ENCODE measurements around the gene ABCG1.
"Not testable (repeated sequence)": the region's sequence is repeated elsewhere in the genome, so short reads cannot be mapped to it uniquely, and the experiment has no call there.

The ABCG1 gene

DNA sequence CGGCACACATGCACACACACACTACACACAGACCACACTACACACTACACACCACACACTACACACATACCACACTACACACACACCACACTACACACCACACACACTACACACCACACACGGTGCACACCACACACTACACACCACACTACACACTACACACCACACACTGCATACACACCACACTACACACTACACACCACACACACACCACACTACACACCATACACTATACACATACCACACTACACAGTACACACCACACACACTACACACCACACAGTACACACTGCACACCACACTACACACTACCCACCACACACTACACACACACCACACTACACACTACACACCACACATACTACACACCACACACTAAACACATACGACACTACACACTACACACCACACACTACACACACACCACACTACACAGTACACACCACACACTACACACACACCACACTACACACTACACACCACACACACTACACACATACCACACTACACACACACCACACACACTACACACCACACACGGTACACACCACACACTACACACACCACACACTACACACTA, 73.7 kb downstream of the ABCG1 start:
- not testable (repeated sequence) for DNase-seq

DNA sequence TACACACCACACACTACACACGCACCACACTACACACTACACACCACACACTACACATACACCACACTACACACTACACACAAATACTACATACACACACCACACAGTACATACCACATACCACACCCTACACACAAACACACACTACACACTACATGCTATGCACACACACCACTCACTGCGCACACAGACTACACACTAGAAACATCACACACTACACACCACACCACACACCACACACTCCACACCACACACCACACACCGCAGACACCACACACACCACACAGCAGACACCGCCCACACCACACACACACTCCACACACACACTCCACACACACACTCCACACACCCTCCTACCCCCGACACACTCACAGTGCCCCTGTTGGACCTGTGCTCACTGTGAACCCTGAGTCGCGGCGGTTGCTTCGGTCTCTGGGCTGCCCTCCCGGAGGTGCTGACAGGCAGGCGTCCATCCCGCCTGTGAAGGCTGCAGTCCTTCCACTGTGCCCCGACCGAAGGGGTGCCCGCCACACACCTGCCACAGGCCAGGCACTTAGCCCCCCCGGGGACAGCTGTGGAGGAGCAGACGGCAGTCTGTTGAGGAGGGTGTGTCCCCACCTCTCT, 74.8 kb downstream of the ABCG1 start:
- DNase-seq = no peak

DNA sequence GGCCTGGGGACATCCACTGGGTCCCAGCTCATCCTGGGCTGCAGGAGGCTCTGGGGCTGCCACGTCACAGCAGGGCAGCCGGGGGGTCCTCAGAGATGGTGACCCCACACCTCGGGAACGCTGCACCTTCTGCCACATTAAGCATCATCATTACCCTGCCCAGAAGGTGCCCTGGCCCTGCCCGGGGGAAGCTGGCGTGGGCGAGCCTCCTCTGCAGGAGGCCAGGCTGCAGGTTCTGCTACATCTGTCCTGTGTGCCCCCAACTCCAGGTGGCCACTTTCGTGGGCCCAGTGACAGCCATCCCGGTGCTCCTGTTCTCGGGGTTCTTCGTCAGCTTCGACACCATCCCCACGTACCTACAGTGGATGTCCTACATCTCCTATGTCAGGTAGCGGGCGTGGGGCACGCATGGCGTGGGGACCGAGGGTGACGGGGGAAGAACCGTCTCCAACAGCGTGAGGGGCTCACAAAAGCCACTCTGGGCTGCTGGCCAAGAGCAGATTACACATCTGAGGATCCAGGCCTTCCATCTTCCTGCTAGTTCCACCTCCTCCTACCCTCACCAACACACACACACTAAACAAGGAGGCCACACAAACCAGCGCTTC, 75.4 kb downstream of the ABCG1 start:
- DNase-seq = no peak

DNA sequence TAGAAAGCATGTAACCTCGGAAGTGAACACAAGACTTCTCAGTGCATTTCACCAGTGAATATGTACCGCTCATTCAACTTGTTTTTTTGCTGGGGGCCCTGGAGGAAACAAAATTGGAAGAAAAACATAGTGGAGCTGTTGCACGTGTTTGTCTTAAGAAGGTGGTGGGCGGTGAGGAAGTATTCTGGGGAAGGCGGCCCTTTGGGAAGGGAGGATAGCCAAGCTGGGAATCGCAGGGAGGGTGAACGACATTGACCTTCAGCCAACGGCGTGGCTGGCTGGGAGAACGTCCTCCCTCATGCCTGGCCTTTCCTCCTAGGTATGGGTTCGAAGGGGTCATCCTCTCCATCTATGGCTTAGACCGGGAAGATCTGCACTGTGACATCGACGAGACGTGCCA, 76.9 kb downstream of the ABCG1 start:
- no peak for DNase-seq

DNA sequence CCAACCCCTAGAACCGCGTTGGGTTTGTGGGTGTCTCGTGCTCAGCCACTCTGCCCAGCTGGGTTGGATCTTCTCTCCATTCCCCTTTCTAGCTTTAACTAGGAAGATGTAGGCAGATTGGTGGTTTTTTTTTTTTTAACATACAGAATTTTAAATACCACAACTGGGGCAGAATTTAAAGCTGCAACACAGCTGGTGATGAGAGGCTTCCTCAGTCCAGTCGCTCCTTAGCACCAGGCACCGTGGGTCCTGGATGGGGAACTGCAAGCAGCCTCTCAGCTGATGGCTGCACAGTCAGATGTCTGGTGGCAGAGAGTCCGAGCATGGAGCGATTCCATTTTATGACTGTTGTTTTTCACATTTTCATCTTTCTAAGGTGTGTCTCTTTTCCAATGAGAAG, 77.6 kb downstream of the ABCG1 start:
- no peak for DNase-seq

DNA sequence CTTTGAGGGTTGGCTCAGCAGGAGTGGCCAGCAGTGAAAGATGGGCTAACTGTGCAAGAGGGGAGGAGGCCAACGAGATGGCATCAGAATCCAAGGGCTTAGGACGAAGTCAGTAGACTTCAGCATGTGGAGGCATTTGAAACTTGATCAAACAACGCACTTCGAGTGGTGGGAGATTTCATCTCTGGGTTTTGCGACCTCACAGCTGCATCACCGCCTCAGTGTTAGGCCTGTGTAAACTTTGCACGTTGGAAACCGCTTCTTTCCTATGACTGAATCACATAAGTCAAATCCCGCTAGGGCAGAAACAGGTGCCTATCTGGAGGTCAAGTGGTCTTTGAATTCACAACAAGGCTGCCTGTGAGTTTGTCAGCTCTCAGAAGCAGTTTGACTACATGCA, 78.4 kb downstream of the ABCG1 start:
- DNase-seq = no peak

DNA sequence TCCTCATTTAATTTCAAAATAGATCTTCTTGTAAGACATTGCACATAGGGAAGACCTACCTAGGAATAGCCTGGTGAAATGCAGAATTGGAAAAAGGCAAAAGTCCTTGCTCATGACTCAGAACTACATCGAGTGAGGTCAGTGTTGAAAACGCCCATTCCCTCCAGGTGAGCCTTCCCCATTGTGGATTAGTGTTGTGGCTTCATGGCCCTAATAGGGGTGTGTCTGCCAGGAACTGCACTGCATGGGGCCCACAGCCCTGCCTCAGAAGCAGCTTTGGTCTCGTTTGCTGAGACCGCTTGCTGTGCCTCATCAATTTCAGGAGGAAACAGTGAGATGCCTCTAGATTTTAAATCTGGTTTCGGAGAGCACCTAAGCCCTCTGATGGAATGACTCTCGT, 79.3 kb downstream of the ABCG1 start:
- no peak for DNase-seq

DNA sequence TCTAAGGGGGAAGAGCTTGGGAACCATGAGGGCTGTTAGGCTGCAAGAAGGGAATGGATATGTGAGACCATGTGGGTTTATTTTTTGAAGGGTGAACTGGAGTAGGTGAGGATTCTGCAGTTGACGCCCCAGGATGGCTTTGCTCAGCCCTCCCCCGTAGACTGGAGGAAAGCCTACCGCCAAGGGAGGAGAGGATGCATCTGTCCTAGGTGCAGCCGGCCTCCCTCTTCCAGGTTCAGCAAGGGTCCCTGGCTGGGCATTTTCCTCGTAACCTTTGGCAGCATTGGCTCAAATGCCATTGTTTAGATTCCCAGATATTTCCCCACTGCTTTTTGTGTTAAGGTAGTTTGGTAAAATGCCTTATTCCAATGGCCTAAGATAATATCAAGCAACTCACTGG, 79.7 kb downstream of the ABCG1 start:
- no peak for DNase-seq

DNA sequence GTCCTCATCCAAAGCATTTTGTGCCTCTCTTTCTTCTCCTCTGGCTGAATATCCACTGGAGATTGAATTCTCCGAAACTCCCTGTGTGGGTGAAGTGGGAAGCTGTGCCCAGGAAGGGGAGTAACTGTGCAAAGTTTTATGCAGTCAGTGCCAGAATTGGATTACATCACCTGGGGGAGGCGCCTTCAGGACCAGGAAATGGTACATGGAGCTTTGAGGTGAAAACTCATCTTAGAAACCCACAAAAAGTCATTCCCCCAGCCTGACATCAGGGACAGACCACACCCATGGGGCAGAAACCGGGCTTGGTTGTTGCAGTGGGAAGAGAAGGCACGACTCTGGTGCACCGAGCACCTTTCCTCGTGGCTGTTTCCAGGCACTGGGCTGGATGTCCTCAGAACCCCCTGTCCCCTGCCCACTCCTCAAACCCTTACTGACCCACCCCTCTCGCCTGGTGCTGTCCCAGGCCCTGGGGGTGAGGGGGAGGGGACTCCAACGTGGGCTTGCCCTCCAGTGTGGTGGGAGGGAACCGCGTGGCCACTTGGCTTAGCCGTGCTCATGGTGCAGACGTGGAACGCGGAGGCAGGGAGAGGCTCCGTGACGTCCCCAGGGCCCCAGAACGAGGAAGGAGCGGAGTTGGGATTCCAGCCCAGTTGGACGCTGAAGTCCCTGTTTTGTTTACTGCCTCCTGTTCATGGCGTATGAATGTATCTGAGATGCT, 80.5 kb downstream of the ABCG1 start:
- peak in 3 of 6 experiments; percentile 6 to 26 (median 13) for DNase-seq

DNA sequence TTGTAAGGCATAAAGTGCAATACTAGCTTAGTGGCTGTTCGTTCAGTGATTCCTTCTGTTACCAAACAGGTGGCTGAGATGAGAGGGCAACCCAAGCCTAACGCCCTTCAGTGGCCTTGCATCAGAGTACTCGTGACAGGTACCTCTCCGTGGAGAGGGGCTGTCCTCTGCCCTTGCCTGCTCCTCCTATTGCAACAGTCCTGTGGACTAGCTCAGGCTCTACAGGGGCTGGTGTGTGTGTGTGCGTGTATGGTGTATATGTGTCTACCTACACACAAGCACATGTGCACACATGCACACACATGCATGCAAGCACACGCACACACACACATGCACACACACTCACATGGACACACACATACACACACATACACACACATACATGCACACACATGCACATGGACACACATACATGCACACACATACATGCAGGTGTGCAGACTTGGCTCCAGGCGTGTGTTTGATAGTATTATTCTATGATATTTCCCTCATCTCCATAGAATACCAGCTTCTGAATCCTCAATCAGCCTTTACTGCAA, 81.2 kb downstream of the ABCG1 start:
- DNase-seq = no peak

DNA sequence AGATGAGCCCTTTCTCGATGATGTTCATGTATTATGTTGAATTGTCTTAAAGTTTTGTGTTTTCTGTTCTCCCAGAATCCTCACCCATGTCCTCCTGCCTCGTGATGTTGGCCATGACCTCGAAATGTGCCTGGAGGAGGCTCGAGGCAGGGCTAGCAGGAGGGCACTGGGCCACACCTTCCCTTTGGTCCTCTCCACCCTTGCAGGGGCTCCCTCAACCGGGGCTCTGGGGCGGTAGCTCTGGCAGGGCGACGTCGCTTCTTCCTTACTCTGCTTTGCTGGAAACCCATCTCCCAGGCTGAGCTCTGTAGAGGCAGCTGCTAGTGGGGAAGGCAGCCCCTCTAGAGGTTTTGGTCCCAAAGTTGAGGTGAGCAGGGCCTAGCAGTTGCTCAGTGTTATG, 82.0 kb downstream of the ABCG1 start:
- DNase-seq = no peak

DNA sequence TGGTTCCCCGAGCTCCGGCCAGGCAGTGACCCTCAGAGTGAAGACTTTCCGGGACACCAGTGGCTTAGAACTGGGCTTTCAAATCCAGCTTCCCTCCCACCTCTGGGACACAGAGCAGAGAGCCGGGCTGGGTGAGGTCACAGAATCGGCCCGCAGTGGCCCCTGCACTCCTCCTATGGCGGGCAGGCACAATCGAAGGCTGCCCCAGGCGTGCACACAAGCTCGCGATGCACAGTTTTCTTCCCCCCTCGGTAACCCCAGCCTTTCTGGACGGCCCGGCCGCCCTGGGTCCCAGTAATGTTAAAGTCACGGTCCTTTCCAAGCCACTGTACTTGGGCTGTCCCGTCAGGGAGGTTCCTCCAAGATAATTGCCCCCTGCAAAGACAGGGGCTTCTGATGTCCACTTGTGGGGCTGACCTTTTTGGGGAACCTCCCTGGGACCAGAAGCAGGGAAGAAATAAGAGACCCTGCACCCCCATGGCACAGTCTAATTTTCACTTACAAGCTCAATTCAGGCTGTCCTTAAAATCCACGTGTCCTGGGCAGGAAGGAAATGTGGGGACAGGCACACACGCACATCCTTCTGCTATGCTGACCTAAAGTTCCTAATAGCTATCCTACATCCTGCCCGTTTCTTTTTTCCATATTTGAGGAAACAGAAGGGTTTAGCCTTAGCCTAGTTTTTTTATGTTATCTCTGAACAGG, 82.6 kb downstream of the ABCG1 start:
- no peak for DNase-seq

DNA sequence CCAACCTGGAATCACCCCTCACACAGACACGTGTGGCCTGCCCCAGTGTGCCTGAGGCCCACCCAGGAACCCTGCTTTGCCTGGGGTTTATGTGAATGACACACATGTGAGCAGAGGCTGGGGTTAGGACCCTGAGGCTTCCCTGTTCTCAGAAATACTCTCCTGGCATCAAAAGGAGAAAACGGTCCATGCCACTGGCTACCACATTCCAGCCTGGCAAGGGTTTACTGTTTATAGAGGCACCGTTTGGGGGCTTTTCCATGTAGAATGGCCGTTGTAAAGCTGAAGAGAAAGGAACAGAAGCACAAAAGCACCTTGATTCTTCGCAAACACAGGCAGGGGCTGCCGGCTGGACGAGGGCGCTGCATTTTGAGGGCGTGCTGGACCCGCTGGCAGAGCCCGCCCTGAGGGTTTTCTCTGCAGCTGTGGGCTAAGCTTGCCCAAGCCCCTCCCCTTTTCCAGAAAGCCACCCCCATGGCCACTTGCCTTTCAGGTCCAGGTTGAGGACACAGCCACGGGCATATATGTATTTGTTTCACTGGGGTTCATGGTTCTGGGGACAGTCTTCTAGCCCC, 83.2 kb downstream of the ABCG1 start:
- no peak for DNase-seq

DNA sequence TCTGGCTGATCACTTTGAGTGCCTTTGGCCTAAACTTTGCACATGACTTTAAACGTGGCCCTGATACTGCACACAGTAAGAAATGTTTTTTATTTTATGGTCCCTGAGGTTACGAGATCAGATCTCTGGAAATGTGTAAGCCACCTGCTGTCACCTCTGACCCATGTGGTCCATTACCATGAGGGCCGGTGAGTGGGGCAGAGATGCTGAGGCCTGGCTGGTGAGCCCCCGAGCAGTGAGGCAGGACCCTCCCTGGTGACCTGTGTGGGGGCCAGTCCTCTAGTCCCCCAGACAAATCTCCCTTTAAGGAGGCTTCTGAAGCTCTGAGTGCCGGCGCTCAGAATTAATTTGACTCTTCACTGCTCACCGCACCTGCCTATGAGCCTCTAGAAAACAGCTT, 83.9 kb downstream of the ABCG1 start:
- no peak for DNase-seq

DNA sequence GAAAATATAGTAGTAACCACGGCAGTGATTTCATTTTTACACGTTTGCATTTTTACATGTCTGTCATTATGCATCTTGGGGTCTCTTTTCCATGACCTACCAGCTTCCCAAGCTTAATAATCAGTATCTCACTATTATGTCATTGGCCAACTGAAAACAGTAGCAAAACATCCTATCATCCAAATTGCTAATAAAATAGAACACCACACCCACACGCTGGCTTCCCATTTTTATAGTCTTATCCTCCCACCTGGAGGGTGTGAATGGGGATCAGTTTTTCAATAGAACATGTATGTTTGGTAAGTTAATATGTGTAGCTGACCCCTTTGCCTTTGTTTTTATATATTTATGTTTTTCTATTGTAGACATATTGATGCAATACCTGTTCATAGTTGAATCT, 84.5 kb downstream of the ABCG1 start:
- DNase-seq = no peak

DNA sequence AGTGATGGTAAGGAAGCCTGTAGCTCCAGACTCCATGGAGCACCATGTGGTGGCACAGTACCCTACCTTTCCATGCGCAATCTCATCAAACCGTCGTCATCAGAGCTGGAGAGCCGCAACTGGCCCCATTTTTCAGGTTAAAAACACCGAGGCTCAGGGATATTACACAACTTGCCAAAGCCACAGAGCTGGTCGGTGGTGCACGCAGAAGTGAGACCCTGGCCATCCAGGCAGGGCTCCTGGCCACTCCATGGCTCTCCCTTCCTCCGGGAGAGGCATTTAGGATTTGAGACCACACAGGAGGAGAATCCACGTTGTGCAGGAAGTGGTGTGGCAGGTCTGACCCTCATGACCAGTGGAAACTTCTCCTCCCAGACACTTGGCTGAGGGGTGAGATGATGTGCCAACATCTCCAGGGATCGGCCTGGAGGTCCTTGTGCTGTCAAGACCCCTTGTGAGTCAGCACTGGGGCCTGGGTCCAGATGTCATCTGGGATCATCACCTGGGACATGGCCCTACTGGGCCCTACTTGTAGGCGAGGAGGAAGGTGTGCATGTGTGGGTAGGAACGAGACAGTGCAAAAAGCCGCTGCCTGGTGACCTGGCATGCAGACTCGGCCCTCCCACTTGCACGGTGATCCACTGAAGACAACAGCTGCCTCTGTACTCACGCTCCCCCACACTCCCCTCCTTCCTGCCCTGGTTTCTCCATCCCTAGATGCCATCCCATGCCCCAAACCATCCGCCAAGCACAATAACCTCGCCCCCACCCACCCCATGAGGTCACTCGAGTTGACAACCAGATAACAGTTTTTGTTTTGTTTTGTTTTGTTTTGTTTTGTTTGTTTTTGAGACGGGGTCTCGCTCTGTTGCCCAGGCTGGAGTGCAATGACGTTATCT, 85.9 kb downstream of the ABCG1 start:
- no peak for DNase-seq

DNA sequence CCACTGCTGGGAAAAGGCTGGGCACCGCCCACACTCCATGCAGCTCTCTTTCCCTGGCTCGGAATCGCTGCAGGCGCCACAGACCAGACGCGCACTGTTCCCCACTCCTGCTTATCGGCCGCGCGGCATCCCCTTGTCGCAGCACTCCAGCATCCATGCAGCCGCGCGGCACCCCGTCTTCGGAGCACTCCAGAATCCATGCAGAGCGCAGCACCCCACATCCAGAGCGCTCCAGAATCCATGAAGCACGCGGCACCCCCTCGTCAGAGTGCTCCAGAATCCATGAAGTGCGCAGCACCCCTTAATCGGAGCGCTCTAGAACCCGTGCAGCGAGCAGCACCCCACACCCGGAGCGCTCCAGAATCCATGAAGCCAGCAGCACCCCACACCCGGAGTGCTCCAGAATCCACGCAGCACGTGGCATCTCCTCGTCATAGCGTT, 86.8 kb downstream of the ABCG1 start:
- no peak for DNase-seq

DNA sequence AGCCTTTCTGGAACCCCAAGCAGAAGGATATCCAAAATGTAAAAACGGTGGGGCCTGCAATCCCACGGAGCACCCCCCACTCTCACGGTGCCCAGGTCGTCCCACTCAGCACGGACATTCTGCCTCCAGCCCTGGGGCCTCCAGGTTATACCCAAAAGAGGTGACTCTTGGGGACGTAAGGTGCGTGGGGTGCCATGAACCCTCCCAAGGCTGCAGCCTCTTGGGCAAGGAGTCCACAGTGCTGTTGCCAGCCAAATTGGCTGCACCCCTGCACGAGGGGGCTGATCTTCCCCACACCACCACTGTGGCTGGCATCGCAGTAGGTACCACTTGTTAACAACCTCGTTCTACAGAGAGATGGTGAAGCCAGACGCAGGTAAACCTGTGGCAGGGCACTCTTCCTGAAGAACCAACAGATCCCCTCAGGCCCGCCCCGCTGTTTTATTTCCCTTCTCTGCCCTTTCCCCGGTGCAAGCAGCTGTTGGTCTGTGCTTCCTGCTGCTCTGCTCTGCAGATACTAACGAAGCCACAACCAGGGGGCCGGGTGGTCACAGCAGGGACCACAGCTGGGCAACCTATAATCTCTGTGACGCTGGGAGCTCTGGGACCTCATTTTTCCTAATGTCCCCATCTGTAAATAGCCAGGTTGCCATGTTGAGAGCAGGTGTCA, 87.6 kb downstream of the ABCG1 start:
- DNase-seq = no peak

DNA sequence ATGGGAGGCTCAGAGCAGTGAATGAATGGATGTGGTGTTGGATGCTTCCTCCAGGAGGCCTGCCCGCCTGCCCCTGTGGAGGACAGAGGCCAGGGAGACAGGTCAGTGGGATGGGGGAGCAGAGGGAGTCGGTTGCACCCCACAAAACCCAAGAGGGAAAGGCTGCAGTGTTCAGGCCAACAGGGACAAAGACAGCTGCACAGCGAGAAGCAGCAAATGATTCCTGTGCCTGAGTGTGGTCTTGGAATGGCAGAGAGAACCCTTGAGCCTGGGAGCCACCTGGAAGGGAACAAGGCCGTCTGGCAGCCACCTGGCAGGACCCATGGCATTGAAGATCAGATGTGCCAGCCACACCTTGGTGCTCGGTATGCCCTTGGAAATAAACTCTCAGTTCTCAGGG, 88.2 kb downstream of the ABCG1 start:
- no peak for DNase-seq

DNA sequence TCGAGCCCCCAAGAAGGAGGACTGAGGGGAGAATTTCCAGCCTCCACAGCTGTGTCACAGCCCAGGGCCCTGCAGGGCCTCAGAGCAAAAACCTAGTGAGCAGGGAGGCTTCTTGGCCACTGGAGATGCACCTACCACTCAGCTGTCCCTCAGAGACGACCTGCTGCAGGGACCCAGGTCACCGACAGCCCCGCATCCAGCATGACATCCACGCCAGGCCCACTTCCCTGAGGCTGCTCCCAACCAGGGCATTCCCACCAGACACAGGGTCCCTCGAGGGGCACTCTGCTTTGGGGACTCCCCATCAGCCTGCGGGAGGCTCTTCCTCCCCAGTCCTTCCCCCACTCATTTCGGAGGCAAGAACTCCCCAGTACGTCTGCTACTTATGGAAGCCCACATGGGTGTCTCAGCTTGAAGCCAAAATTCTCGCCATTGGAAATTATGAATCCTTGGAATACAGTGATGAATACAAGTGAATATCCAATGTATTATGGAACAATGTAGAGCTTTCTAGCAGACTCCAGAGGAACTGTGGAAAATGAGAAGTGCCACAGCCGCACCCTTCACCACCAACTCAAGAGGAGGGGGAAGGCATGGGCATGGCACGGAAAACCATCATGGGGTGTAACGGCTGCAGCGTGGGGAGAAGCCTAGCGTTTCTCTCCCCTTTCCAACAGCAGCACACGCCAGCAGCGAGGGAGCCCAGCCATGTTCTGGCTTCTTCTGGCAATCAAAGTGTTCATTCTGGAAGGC, 89.4 kb downstream of the ABCG1 start:
- no peak for DNase-seq
